Stimulated activated CD4-positive, alpha-beta T cell treated with anti-CD3 and anti-CD28 coated beads, TNF-alpha, amount 100 ng/mL, for 24 hours (primary cell): ENCODE results near the gene REPIN1.

ENCODE experiments used
- DNase-seq, 3 experiments: peaks; one replicate each; pipeline ENCODE4 v3.0.0-alpha.2; 2020; ENCODE audit warnings: low read depth in 3 of 3

Gene REPIN1

DNA sequence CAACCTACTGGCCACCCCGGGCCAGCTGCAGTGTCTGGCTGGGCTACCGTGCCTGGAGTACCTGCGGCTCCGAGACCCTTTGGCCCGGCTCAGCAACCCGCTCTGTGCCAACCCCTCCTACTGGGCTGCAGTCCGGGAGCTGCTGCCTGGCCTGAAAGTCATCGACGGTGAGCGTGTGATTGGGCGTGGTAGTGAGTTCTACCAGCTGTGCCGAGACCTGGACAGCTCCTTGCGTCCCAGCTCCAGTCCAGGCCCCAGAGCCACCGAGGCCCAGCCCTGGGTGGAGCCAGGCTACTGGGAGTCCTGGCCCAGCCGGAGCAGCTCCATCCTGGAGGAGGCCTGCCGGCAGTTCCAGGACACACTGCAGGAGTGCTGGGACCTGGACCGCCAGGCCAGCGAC, 31.4 kb upstream of the REPIN1 start:
- no peak for DNase-seq

DNA sequence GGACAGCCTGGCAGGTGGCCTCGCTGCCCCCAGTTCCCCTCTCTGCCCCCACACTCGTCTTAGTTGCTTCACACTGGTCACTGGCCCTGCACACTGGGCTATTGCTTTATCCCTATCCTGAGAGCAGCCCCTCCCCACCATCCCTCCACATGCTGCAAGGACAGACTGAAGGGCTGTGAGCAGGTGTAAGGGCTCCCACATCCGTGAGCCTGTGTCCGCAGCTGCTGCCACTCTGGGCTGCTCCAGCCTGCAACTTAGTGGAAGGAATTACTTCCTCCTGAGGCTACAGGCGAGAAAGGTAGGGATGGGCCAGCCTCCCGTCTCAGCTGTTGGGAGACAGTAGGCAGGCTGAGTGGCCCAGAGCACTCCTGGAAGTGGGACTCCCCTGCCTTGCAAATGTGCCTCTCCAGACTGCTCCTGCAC, 31.0 kb upstream of the REPIN1 start:
- no peak for DNase-seq

DNA sequence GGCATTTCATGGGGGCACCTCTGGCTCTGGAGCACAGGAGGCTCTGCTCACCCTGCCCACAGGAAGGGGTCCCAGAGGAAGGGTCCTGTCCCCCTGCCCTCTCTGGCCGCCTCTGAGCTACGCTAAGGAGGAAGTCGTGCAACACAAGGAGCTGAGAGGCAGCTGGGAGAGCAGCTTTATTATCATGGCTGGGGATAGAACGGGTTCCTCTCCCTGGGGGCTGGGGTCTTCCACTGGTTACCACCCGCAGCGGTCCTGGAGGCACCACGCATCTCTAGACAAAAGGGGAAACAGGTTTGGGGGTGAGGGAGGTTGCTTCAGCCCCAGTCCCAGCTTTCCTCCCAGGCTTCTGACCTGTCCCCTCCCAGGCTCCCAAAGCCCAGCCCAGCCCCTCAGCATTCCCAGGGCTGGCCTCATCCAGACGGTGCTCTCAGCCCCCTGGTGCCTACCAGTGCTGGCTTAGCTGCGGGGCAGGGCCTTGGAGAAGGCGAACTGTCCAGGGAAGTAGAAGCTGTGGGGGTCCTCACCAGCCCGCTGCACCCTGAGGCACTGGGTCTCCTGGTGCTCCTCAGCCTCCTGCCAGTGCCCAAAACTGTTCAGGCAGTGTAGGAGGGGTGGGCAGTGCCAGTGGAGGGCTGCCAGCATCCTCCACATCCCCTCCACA, 30.3 kb upstream of the REPIN1 start:
- DNase-seq: no peak

- DNase-seq: no peak
These were observed 29.2 kb upstream of the REPIN1 start for GRCh38 chr7:150339409-150339809.

DNA sequence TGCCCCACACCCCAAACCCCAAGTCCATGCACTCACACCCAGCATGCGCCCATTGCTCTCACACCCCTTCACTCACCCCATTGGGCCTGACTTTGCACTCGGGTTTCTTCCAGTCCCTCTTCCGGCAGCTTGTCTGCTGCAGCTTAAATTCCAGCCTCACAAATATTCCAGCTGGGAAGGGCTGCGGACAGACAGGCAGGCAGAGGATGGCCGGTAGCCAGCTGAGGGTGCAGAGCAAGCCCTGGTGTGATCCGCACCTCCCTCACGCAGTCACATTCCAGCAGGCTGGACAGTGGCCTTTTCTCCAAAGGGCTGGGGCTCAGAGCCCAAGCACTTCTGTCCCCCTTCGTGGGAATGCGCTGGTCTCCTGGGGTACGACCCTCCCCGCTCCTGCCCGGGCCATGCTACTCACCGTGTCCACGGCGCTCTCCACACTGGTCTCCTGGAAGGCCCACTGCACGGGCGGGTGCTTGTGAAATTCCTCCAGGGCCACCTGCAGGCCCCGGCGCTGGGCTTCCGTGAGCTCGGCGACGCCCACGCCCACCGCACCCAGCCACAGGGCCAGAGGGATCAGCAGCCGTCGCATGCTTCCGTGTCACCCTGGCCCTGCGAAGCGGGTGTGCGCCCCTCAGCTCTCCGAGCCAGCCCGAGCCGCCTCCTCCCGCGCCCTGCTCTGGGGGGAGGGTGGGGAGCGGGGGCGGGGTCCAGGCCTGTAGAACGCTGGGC, 28.4 kb upstream of the REPIN1 start:
- DNase-seq: no peak

DNA sequence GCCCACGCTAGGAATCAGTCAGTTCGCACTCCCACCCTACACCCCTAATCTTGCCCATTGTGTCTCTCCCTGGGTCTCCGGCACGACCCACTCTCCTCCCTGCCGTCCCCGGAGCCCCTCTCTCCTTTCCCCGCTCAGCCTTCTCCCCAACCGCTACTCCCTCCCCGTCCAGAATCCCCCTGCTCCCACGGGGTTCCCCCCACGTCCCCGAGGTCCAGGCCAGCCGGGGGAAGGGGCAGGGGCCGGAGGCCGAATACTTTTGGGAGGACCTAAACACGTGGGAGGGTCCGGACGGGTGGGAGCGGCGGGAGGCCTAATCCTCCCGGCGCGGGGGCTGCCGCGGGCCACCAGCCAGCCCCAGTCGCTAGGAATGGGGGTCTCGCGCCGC, 27.8 kb upstream of the REPIN1 start:
- no peak for DNase-seq

DNA sequence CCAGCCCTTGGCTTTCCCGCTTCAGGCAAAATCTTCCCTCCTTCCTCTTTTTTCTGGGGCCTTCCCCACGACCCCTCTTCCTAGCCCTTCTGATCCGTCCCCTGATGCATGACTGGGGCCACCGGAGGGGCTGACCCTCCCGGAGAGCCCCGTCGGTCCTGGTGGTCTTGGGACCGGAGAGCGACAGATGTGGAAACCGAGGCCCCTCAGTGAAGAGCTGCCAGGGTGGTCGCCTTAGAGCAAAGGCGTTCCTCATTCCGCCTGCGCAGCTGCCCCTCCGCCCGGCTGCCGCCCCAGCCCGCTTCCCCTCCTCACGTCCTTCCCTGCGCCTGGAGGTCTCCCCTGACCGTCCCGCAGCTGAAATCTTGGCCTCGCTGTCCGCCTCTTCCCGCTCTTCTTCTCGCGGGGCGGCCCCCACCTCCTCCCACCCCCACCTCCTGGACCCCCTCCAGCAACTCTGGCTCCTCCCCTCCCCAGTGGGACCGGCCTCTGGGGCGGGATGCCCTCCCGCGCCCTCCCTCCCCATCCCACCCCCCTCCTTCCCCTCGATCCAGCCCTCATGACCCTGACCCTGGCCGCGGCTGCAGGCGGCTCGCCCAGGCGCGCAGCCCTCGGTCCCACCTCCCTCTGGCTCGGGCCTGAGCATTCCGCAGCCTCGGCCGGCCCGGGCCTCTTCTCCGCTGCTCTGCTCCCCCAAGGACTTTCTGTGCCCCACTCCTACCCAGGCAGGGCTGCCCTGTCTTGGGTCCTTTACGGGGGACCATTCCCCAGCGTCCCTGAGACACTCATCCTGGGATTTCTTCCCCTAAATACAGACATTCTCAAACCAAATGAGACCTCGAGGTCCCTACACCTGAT, 27.1 kb upstream of the REPIN1 start, which contains the start of gene RARRES2:
Gene RARRES2, minus strand, starts transcription at position 367 of the 858 bp plus-strand sequence. CDS start 1,020 bp downstream, outside the sequence.
- no peak for DNase-seq

DNA sequence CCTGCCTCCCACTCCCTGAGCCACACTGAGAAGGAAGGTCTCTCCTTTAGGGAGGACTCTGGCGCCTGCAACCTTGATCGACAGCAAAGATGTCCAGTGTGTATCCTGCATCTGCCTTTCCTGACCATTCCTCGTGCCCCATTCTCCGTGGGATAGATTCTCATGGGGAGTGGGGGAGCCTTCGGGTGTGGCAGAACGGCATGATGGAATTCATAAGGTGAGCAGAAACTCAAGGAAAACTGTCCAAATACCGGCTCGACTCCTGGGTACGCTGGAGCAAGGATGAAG, 26.6 kb upstream of the REPIN1 start:
- no peak for DNase-seq

DNA sequence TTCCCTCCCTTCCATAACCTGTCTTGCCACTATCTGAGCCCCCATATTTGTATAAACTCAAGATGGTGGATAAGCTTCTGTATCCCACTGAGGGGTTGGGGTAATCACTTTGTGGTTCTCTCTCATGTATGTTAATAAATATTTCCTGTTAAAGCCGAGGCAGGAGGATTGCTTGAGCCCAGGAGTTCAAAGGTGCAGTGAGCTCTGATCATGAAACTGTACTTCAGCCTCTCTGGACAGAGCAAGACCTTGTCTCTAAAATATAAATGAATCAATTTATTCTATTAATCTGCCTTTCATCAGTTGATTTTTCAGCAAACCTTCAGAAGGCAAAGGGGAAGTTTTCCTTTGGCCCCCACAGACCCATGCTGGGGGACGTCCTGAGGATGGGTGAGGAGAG, 25.4 kb upstream of the REPIN1 start:
- DNase-seq: no peak

DNA sequence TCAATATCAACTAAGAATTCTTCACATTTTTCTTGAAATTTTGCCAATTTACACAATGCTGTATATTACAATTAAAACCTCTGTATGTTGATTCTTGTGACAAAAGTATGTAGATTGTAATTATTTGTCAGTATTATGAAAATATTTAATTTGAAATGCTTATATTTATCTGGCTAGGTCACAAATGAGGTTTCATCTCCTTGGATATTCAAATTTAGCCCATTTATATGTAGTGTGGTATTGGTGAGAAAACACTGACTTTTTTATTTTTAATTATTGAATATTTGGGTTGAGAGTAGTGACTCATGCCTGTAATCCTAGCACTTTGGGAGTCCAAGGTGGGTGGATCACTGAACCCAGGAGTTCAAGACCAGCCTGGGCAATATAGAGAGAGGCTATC, 24.3 kb upstream of the REPIN1 start:
- DNase-seq: no peak

DNA sequence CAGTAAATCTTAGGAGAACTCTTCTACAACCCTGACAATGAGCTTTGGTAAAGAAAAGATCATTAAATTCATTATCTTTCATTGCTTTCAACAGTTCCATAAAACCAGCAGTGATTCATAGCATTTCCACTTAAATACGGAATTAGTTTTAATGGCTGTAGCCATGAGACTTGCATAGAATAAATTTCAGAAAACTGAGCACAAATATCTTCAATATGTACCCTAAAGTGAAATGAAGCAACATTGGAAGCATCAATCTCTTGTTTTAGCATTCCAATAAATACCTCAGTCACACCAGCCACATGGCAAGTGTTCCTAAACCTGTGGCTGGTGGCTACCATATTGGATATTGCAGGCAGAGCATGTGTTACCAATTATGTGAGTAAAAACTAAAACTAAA, 23.6 kb upstream of the REPIN1 start:
- DNase-seq: no peak

DNA sequence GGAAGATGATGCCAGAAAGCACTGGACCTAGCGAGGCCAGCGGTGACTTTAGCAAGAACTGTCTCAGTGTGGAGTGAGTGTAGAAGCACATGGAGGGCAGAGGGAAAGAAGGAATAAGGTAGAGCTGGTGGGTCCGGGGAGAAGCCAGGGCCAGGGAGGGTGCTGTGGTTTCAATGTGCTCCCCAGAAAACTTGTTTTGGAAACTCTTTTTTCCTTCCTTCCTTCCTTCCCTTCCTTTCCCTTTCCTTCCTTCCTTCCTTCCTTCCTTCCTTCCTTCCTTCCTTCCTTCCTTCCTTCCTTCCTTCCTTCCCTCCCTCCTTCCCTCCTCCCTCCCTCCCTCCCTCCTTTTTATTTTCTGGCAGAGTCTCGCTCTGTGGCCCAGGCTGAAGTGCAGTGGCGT, 21.7 kb upstream of the REPIN1 start:
- no peak for DNase-seq

GRCh38 chr7:150351587-150352194, 16.9 kb upstream of the REPIN1 start:
- DNase-seq: no peak

GRCh38 chr7:150355666-150356059, 13.0 kb upstream of the REPIN1 start:
- DNase-seq: no peak

DNA sequence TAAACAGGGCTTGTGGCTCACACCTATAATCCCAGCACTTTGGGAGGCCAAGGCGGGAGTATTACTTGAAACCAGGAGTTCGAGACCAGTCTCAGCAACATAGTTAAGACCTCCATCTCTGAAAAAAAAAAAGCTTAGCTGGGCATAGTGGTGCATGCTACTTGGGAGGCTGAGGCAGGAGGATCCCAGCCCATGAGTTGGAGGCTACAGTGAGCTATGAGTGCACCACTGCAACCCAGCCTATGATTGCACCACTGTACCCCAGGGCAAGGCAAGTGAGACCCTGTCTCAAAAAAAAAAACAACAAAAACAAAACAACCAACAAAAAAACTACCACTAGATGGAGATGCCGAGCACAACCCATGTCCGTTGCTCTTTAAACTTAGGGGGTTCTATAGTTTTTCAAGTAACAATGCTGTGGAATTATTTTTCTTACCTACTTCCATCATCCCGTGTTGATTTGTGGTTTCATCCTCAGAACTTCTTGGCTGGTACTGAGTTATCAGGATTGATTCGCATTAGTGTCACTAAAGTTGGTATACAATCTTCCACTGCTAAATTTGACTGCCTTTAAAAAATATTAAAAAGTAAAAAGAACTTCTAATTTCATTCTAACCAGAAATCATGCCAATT, 12.2 kb upstream of the REPIN1 start:
- DNase-seq: no peak

GRCh38 chr7:150357270-150357669, 11.4 kb upstream of the REPIN1 start:
- DNase-seq: peak; percentile 33 to 56 (median 38)

DNA sequence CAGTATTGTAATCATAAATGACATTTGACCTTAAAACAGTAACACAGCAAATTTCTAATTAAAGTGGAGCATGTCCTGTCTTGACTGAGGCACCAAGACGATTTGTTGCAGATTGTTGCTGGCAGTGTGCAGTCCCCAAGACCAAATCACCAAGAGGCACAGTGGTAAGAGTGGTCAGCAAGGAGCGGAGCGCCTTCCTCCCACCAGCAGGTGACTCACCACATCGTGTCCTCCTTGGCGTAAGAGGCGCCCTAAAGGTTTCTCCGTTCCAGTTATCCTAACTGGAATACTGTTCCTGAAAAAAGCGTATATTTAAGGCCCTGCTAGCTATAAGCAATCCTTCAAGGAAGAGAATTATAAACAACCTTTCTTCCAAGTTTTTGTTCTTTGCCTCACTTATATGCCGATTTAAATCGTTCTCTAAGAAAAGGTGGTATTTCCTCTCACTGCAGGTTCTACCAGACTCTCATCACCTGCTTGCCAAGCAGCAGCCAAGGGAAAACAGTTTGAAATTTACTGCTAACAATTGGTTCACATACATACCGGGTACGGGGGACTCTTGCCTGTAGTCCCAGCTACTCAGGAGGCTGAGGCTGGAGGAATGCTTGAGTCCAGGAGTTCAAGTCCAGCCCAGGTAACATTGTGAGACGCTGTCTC, 10.7 kb upstream of the REPIN1 start:
- DNase-seq: no peak

DNA sequence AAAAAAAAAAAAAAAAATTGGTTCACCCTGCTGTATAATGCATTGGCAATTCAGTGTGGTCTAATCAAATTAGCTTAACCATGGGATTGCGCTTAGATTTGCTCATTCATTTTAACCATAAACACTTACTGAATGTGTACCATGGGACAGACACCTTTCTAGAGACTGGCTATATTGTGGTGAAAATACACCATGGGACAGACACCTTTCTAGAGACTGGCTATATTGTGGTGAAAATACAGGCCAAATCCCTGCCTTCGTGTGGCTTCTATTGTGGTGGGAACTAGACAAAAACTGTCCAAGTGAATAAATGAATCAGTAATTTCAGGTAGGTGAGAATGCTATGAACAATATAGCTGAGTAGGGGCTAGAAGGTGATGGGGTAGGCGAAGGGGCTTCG, 10.2 kb upstream of the REPIN1 start:
- DNase-seq: no peak

GRCh38 chr7:150358988-150359621, 9.5 kb upstream of the REPIN1 start:
- DNase-seq: no peak

DNA sequence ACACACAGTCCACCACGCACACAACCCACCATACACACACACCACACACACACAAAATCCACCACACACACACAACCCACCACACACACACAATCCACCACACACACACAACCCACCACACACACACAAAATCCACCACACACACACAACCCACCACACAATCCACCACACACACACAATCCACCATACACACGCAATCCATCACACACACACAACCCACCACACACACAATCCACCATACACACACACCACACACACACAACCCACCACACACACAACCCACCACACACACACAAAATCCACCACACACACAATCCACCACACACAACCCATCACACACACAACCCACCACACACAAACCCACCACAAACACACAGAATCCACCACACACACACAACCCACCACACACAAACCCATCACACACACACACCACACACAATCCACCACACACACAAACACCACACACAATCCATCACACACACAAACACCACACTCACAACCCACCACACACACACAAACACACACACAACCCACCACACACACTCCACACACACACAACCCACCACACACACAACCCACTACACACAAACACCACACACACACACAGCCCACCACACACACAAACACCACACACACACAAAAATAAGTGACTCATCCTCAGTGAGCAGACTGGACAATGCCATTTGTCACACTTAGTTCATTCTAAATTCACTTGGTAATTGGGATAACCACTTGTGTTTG, 8.8 kb upstream of the REPIN1 start:
- DNase-seq: no peak
